Endothelial cell of umbilical vein (primary cell): ENCODE results near the gene TPSB2. TPM values are rescaled to one million over a fixed set of nuclear protein-coding genes. Genes with fewer than 3 reads are reported as not detected.

Experiments used
- BruUV-seq: library from RNA; stranded (reverse); fragments of 400-500 nt; replicated peaks from 2 replicates; lab custom pipeline; 2021; lab: Mats Ljungman, UMichigan
- CTCF ChIA-PET: fragments of 300-600, 350-600 bp; sonication (Branson Sonifier 250); formaldehyde crosslinking; loops from one replicate; lab custom pipeline; 2021; ENCODE audit warnings: antibody characterized with exemption, inconsistent platforms; lab: Charles Lee
- POLR2A ChIA-PET: fragments of 300-600, 350-600 bp; sonication (Branson Sonifier 250); formaldehyde crosslinking; loops from one replicate; lab custom pipeline; 2021; ENCODE audit warnings: antibody characterized with exemption, inconsistent platforms; lab: Charles Lee
- DNase-seq: peaks from one replicate; pipeline ENCODE4 v3.0.0-alpha.2; 2011; ENCODE audit warnings: low read depth, low spot score
- FAIRE-seq: peaks from 2 replicates; lab custom pipeline; 2011; peaks lifted over from hg19 to GRCh38; lab: Jason Lieb, UNC
- H2AFZ ChIP-seq: 2 replicates; pipeline ENCODE4 v1.6.0; 2012; ENCODE audit warnings: low read depth, low read length, control low read depth, inconsistent platforms
- H3K27ac ChIP-seq: 2 replicates; pipeline ENCODE4 v1.5.1; 2011; ENCODE audit warnings: low read depth, mild to moderate bottlenecking, control low read depth, low read length, moderate library complexity; ENCODE audit not compliant: insufficient read depth
- H3K27me3 ChIP-seq, 2 experiments: 2 replicates each; pipeline versions ENCODE4 v1.6.0 to v1.6.1; 2011; ENCODE audit warnings: low read length in 2 of 2, mixed read lengths in 1 of 2; ENCODE audit not compliant: control insufficient read depth in 2 of 2, insufficient read depth in 2 of 2
- H3K36me3 ChIP-seq, 2 experiments: 2 replicates in 1 of 2; 3 replicates in 1 of 2; pipeline ENCODE4 v1.5.1; 2011; ENCODE audit warnings: low read length in 2 of 2, mild to moderate bottlenecking in 1 of 2, moderate library complexity in 1 of 2; ENCODE audit not compliant: control insufficient read depth in 2 of 2, insufficient read depth in 2 of 2; ENCODE audit errors: extremely low read depth in 1 of 2
- H3K4me1 ChIP-seq: 3 replicates; pipeline ENCODE4 v1.5.1; 2011; ENCODE audit warnings: mild to moderate bottlenecking, low read length; ENCODE audit not compliant: control insufficient read depth, insufficient read depth; ENCODE audit errors: extremely low read depth
- H3K4me2 ChIP-seq: 2 replicates; pipeline ENCODE4 v1.6.1; 2011; ENCODE audit warnings: low read length, control low read depth, mixed read lengths; ENCODE audit not compliant: insufficient read depth
- H3K4me3 ChIP-seq, 3 experiments: fragments of 200-600 bp in 1 of 3; sonication (generic), shearing (Covaris generic) in 1 of 3; replicated peaks in 1 of 3; 2 replicates each; pipeline ENCODE4 v1.5.1; 2011 to 2016; ENCODE audit warnings: control low read depth in 3 of 3, low read length in 3 of 3, mild to moderate bottlenecking in 2 of 3, inconsistent platforms in 1 of 3, low read depth in 1 of 3, moderate library complexity in 1 of 3; ENCODE audit not compliant: insufficient read depth in 1 of 3
- H3K79me2 ChIP-seq: 2 replicates; pipeline ENCODE4 v1.6.0; 2012; ENCODE audit warnings: low read length, inconsistent platforms; ENCODE audit not compliant: control insufficient read depth, insufficient read depth
- H3K9ac ChIP-seq: replicated peaks from 2 replicates; pipeline ENCODE3; 2011; ENCODE audit warnings: low read length, control low read depth; ENCODE audit not compliant: insufficient read depth; ENCODE audit errors: extremely low read depth
- H3K9me1 ChIP-seq: replicated peaks from 3 replicates; pipeline ENCODE4 v1.6.0; 2011; ENCODE audit warnings: mild to moderate bottlenecking, low read length; ENCODE audit not compliant: control insufficient read depth, insufficient read depth; ENCODE audit errors: extremely low read depth
- H3K9me3 ChIP-seq: replicated peaks from 2 replicates; pipeline ENCODE4 v1.5.1; 2012; ENCODE audit warnings: low read length, inconsistent platforms; ENCODE audit not compliant: control insufficient read depth, insufficient read depth
- H4K20me1 ChIP-seq: replicated peaks from 2 replicates; pipeline ENCODE3; 2011; ENCODE audit warnings: mild to moderate bottlenecking, low read length; ENCODE audit not compliant: control insufficient read depth, insufficient read depth; ENCODE audit errors: extremely low read depth
- EZH2 ChIP-seq: IDR thresholded peaks from 2 replicates; pipeline ENCODE4 v1.6.1; 2012; ENCODE audit warnings: borderline replicate concordance, low read depth, mild to moderate bottlenecking, moderate library complexity, low read length, inconsistent platforms; ENCODE audit not compliant: severe bottlenecking
- FOS ChIP-seq: IDR thresholded peaks from 2 replicates; pipeline ENCODE4 v1.6.1; 2011; ENCODE audit warnings: mild to moderate bottlenecking, low read length, moderate library complexity, borderline replicate concordance; ENCODE audit not compliant: insufficient read depth
- GATA2 ChIP-seq: IDR thresholded peaks from 2 replicates; pipeline ENCODE4 v1.7.0; 2011; ENCODE audit warnings: low read depth, mild to moderate bottlenecking, moderate library complexity, mixed read lengths, low read length; ENCODE audit not compliant: insufficient read length, insufficient read depth
- JUN ChIP-seq: IDR thresholded peaks from 2 replicates; pipeline ENCODE4 v1.6.1; 2011; ENCODE audit warnings: borderline replicate concordance, low read depth; ENCODE audit not compliant: insufficient read length, insufficient read depth
- MYC ChIP-seq: IDR thresholded peaks from one replicate; pipeline ENCODE4 v1.6.1; 2011; ENCODE audit warnings: mild to moderate bottlenecking, low read depth, low read length
- POLR2A ChIP-seq: IDR thresholded peaks from 2 replicates; pipeline ENCODE4 v1.6.1; 2012; ENCODE audit warnings: low read depth, mild to moderate bottlenecking, control low read depth, low read length
- POLR2AphosphoS5 ChIP-seq: IDR thresholded peaks from 2 replicates; pipeline ENCODE4 v1.6.1; 2012; ENCODE audit warnings: low read depth, mild to moderate bottlenecking, control low read depth, low read length, moderate library complexity; ENCODE audit not compliant: insufficient read depth
- dilution Hi-C: fragments of 300-500 bp; cut with MboI; formaldehyde crosslinking; loops from one replicate; pipeline ENCODE4 v1.15.0; 2019; ENCODE audit warnings: low sequenced_read_pairs; ENCODE audit not compliant: extremely low pct_ligation_motif_present
- intact Hi-C: fragments of 100-400 bp; cut with micrococcal nuclease; formaldehyde crosslinking; loops from one replicate; pipeline ENCODE4 v1.10.0; 2022
- polyA plus RNA-seq, 4 experiments: library from polyadenylated mRNA; depleted of rRNA in 3 of 4; stranded (reverse) in 3 of 4; unstranded in 1 of 4; fragments of >200 nt; gene quantifications; 2 replicates each; pipeline versions ENCODE4 v1.2.1 to v1.2.3, GENCODE V29; 2011 to 2012; ENCODE audit warnings: missing spikeins in 1 of 4
- total RNA-seq: library from RNA; stranded (reverse); gene quantifications from 2 replicates; pipeline ENCODE4 v1.2.3, GENCODE V29; 2021
- TF ChIP-seq, protein P1 (sequence below): IDR thresholded peaks from 2 replicates; pipeline ENCODE4 v1.6.1; 2011; ENCODE audit not compliant: insufficient read depth, insufficient read length
- TF ChIP-seq, protein P2 (sequence below), 2 donors: IDR thresholded peaks; 1 replicate in 1 of 2; 2 replicates in 1 of 2; pipeline ENCODE4 v1.5.1; 2011; ENCODE audit warnings: low read length in 2 of 2, mild to moderate bottlenecking in 2 of 2, moderate library complexity in 2 of 2, control low read depth in 1 of 2, inconsistent platforms in 1 of 2, low read depth in 1 of 2; ENCODE audit not compliant: insufficient read depth in 1 of 2; ENCODE audit errors: extremely low read depth in 1 of 2

Gene TPSB2
- total and polyA plus RNA-seq, 2 donors (not counting 3 experiments of a cell fraction or from before 2014, with no cell fraction given) = not detected

DNA sequence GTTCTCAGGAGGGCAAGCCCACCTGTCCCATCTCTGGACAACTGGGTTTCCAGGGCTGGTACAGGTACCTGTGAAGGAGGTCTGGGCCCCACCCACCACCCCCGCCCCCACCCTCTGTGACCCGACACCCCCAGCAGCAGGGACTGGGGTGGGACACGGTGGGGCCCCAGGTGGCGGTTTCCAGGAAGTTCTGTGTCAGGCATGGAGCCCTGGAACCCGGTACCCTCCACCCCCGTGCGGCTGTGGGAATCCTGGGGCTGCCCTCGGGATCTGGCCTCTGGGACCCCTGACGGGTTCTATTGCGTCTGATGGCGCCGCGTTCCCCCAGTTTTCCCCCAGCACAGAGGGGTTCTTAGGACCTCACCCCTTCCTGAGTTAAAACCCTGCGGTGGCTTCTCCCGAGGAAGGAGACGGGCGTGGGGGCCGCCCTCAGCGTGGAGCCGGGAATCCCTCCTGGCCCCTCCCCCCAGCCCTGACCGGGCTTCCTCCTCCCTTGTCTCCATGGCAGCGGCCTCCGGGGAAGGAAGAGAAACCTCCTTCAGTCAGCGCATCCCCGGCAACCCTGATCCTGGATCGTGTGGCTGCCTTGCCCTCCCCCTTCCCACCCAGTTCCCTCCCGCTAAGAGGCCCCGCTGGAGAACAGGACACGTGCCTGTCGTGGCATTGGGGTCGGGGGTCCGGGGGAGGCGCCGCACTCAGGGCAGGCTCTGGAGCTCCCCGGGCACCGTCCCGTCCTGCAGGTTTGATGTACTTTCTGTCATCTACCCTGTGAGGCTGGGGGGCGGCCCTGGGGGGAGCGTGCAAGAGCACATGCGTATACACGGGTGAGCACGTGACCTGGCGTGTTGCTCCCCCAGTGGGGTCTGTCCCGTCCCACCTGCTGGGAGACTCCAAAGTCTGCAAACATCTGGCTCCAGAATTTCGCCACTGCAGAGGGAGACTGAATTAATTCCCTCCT is 46.8 kb downstream of the TPSB2 start:
- no peak overlapping the region for H3K9ac ChIP-seq
- no peaks in the 10 kb centered on the region for H3K27me3 ChIP-seq
- CTCF ChIA-PET = interaction anchor here (0.8 kb wide), 1 partner anchor 80 kb away, joined by 3 read pairs; no protein-coding TSS in a partner anchor
- intact Hi-C loops = no loop called here
- TF ChIP-seq POLR2AphosphoS5 (no peak), GATA2 (no peak), JUN (no peak), EZH2 (no peak), FOS (no peak), POLR2A (no peak), MYC (no peak)
- TF ChIP-seq, protein P1, sequence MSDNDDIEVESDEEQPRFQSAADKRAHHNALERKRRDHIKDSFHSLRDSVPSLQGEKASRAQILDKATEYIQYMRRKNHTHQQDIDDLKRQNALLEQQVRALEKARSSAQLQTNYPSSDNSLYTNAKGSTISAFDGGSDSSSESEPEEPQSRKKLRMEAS = no peak
- TF ChIP-seq, protein P2, sequence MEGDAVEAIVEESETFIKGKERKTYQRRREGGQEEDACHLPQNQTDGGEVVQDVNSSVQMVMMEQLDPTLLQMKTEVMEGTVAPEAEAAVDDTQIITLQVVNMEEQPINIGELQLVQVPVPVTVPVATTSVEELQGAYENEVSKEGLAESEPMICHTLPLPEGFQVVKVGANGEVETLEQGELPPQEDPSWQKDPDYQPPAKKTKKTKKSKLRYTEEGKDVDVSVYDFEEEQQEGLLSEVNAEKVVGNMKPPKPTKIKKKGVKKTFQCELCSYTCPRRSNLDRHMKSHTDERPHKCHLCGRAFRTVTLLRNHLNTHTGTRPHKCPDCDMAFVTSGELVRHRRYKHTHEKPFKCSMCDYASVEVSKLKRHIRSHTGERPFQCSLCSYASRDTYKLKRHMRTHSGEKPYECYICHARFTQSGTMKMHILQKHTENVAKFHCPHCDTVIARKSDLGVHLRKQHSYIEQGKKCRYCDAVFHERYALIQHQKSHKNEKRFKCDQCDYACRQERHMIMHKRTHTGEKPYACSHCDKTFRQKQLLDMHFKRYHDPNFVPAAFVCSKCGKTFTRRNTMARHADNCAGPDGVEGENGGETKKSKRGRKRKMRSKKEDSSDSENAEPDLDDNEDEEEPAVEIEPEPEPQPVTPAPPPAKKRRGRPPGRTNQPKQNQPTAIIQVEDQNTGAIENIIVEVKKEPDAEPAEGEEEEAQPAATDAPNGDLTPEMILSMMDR (IDR thresholded peaks at IDR 0.05; ENCODE audit: extremely low read depth in 1 of 2, insufficient read depth in 1 of 2, low read depth in 1 of 2, low read length in 2 of 2) = no peak
- peaks cover 4% of the 10 kb centered on the region for H3K4me1 ChIP-seq
- POLR2A ChIA-PET = no interaction called here
- BruUV-seq = no TSS peak
- H3K4me2 ChIP-seq = no peak overlapping the region
- no peak overlapping the region for H3K4me3 ChIP-seq
- dilution Hi-C loops = no loop called here
- no peaks in the 10 kb centered on the region for H3K79me2 ChIP-seq
- H3K9me1 ChIP-seq = no peaks in the 10 kb centered on the region
- H3K9me3 ChIP-seq = no peaks in the 10 kb centered on the region
- FAIRE-seq (no peak), DNase-seq (peak; percentile 8)
- no peak overlapping the region for H3K27ac ChIP-seq
- H3K36me3 ChIP-seq = no peaks in the 10 kb centered on the region
- no peak overlapping the region for H2AFZ ChIP-seq
- H4K20me1 ChIP-seq = no peaks in the 10 kb centered on the region
